Thoracic aorta (tissue), 2 donors: ENCODE data around the gene BSCL2. TPM values are rescaled to one million over a fixed set of nuclear protein-coding genes. Genes with fewer than 3 reads are reported as not detected.
"Not testable (repeated sequence)": the region's sequence is repeated elsewhere in the genome, so short reads cannot be mapped to it uniquely, and the experiment has no call there.

Experiments
- ATAC-seq: fragments of 150-250 bp; one replicate; pipeline ENCODE4 v1.8.0; 2017; ENCODE audit warnings: low read depth; ENCODE audit not compliant: insufficient number of reproducible peaks, low FRiP score
- DNase-seq: peaks from one replicate; pipeline ENCODE4 v3.0.0-alpha.2; 2020; ENCODE audit warnings: low spot score
- H3K27ac ChIP-seq, 2 donors: fragments of 200-600 bp; sonication (generic); 1 replicate in 1 of 2; 2 replicates in 1 of 2; pipeline ENCODE4 v1.5.1; 2016; ENCODE audit warnings: mild to moderate bottlenecking in 2 of 2, moderate library complexity in 2 of 2
- H3K27me3 ChIP-seq: fragments of 200-600 bp; sonication (generic); replicated peaks from 2 replicates; pipeline ENCODE4 v1.6.0; 2016; ENCODE audit warnings: mild to moderate bottlenecking; ENCODE audit not compliant: insufficient read depth
- H3K36me3 ChIP-seq: fragments of 200-600 bp; sonication (generic); one replicate; pipeline ENCODE4 v1.5.1; 2016
- H3K4me1 ChIP-seq, 2 donors: fragments of 200-600 bp; sonication (generic); 1 replicate in 1 of 2; 2 replicates in 1 of 2; pipeline versions ENCODE4 v1.5.1 to v1.6.0; 2016; ENCODE audit warnings: low read depth in 2 of 2, mild to moderate bottlenecking in 1 of 2; ENCODE audit not compliant: control insufficient read depth in 1 of 2
- H3K4me3 ChIP-seq: fragments of 200-600 bp; sonication (generic); 2 replicates; pipeline ENCODE4 v1.5.1; 2016; ENCODE audit warnings: mild to moderate bottlenecking
- H3K9me3 ChIP-seq: fragments of 200-600 bp; sonication (generic); 2 replicates; pipeline ENCODE4 v1.5.1; 2016
- total RNA-seq, 2 donors: library from RNA; depleted of rRNA; stranded (reverse); fragments of >200 nt; gene quantifications; one replicate each; pipeline versions ENCODE4 v1.1.0 to v1.2.3, GENCODE V29; 2016
- TF ChIP-seq, protein P1 (sequence below): fragments of 200-600 bp; sonication (generic); IDR thresholded peaks from one replicate; pipeline ENCODE4 v1.5.1; 2019; ENCODE audit warnings: antibody characterized with exemption

BSCL2 gene
- total RNA-seq, 2 donors from 2014 or later, result 14.0 to 50.9 TPM

DNA sequence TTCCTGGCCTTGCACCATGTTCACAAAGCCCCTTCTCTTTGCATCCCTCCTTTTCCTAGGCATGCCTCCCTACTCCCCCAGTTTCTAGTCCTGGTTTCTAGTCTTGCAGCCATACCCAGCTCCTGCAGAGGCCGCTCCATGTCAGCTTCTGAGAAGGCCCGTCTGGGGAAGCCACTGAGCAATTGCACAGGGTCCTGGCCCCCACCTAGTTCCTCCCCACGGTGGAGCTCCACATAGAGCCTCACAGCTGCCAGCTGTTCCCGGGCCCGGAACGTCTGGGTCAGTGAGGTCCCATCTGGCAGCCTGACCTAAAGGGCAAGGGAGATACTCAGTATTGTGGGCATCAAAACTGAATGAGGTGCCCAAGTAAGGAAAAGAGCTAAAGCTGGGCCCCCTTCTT is 30.5 kb downstream of the BSCL2 start:
- no peak for ATAC-seq

DNA sequence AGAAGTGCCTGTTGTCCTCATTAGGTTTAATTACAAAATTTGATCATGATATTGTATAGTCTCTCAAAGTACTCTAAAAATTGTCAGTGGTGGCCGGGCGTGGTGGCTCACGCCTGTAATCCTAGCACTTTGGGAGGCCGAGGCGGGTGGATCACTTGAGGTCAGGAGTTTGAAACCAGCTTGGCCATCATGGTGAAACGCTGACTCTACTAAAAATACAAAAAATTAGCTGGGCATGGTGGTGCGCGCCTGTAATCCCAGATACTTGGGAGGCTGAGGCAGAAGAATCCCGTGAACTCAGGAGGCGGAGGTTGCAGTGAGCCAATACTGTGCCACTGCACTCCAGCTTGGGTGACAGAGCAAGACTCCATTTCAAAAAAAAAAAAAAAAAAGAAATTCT is 31.8 kb downstream of the BSCL2 start:
- H3K27ac ChIP-seq, DNase-seq, H3K4me3 ChIP-seq, ATAC-seq, H3K27me3 ChIP-seq, H3K9me3 ChIP-seq: not testable (repeated sequence)
- H3K4me1 ChIP-seq, result peaks cover 24 to 41% of the 10 kb centered on the region in 2 donors
- peaks cover 16% of the 10 kb centered on the region for H3K36me3 ChIP-seq

More for the DNA sequence above, 30.5 kb downstream of the BSCL2 start:
- Histone ChIP-seq H3K4me3 (no peak overlapping the region), H3K27me3 (no peaks in the 10 kb centered on the region), H3K4me1 (peaks cover 18 to 34% of the 10 kb centered on the region in 2 donors), H3K36me3 (peaks cover 16% of the 10 kb centered on the region), H3K9me3 (no peaks in the 10 kb centered on the region), H3K27ac (no peak overlapping the region)
- no peak for DNase-seq
- TF ChIP-seq, protein P1, sequence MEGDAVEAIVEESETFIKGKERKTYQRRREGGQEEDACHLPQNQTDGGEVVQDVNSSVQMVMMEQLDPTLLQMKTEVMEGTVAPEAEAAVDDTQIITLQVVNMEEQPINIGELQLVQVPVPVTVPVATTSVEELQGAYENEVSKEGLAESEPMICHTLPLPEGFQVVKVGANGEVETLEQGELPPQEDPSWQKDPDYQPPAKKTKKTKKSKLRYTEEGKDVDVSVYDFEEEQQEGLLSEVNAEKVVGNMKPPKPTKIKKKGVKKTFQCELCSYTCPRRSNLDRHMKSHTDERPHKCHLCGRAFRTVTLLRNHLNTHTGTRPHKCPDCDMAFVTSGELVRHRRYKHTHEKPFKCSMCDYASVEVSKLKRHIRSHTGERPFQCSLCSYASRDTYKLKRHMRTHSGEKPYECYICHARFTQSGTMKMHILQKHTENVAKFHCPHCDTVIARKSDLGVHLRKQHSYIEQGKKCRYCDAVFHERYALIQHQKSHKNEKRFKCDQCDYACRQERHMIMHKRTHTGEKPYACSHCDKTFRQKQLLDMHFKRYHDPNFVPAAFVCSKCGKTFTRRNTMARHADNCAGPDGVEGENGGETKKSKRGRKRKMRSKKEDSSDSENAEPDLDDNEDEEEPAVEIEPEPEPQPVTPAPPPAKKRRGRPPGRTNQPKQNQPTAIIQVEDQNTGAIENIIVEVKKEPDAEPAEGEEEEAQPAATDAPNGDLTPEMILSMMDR, result no peak

DNA sequence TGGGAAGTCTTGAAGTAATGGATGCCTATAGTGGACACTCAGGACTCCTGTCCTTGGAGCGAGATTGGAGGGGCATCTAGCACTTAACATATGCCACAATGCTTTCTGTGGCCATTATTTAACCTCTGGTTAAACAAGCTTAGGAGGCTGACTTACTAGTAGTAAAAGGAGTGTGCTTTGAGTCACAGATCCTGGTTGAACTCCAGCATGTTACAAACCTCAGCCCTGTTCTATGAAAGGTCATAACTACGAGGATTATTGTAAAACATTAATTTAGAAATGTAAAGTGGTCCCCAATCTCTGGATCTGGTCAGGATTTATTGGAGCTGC is 34.1 kb downstream of the BSCL2 start:
- DNase-seq (no peak), ATAC-seq (no peak)
- Histone ChIP-seq H3K27me3 (no peaks in the 10 kb centered on the region), H3K36me3 (peaks cover 16% of the 10 kb centered on the region), H3K27ac (no peak overlapping the region), H3K4me1 (peaks cover 20 to 38% of the 10 kb centered on the region in 2 donors), H3K4me3 (no peak overlapping the region), H3K9me3 (no peaks in the 10 kb centered on the region)
- TF ChIP-seq, protein P1, result no peak

DNA sequence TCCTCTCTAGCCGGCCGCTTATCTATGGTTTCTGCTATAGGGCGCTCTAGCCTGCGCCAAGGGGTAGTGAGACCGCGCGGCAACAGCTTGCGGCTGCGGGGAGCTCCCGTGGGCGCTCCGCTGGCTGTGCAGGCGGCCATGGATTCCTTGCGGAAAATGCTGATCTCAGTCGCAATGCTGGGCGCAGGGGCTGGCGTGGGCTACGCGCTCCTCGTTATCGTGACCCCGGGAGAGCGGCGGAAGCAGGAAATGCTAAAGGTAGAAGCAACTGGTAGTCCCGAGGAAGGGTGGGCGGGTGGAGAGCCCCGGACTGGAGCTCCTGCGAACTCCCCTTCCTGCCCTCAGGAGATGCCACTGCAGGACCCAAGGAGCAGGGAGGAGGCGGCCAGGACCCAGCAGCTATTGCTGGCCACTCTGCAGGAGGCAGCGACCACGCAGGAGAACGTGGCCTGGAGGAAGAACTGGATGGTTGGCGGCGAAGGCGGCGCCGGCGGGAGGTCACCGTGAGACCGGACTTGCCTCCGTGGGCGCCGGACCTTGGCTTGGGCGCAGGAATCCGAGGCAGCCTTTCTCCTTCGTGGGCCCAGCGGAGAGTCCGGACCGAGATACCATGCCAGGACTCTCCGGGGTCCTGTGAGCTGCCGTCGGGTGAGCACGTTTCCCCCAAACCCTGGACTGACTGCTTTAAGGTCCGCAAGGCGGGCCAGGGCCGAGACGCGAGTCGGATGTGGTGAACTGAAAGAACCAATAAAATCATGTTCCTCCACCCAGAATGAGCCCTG is 35.4 kb downstream of the BSCL2 start, which contains the start of the genes LBHD1 and UQCC3:
Gene LBHD1 (minus strand): TSS at position 660 of the 782 bp plus-strand sequence. CDS start 2,236 bp downstream, outside the sequence.
Gene UQCC3 (plus strand): TSS at position 66 of the 782 bp plus-strand sequence. CDS start 73 bp downstream, at position 139.
- Histone ChIP-seq H3K9me3 (no peaks in the 10 kb centered on the region), H3K27ac (peak within 1 kb of the TSS; percentile 72 to 81), H3K27me3 (no peaks in the 10 kb centered on the region), H3K4me1 (peaks cover 26 to 39% of the 10 kb centered on the region in 2 donors), H3K36me3 (peaks cover 22% of the 10 kb centered on the region), H3K4me3 (peak within 1 kb of the TSS; percentile 87)
- DNase-seq, result no peak
- peak; percentile 46 for ATAC-seq
- TF ChIP-seq, protein P1, result no peak

DNA sequence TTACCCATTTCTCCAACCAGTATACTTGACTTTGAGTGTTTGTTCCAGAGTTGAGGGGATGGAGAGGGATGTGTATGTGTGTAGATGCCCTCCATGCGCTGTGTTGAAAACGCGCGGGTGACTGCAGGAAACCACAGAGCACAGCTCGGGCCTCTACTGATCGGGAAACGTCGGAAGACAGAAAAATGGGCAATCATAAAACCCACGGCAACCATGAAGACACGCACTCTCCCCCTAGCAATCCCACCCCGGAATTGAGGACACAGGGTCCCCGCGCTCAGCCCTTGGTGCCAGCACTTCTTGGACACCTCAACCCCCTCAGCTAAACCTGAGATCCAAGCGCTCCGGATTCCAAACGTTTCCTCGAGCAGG is 36.0 kb downstream of the BSCL2 start:
- peak overlapping the region; percentile 87 for H3K4me3 ChIP-seq
- peak overlapping the region; percentile 72 to 81 for H3K27ac ChIP-seq
- no peak for DNase-seq
- H3K36me3 ChIP-seq, result peaks cover 16% of the 10 kb centered on the region
- no peak for ATAC-seq
- TF ChIP-seq, protein P1, result no peak
- H3K9me3 ChIP-seq, result no peaks in the 10 kb centered on the region
- H3K27me3 ChIP-seq, result no peaks in the 10 kb centered on the region
- peaks cover 32 to 45% of the 10 kb centered on the region in 2 donors for H3K4me1 ChIP-seq
